Transverse colon (tissue), 4 donors: Measurements from ENCODE around the gene PIK3AP1.

Source experiments
- CTCF ChIP-seq, 5 experiments: fragments of 200-600 bp in 3 of 5; fragments of 450-650 bp in 2 of 5; sonication (generic) in 3 of 5; IDR thresholded peaks; 1 replicate in 2 of 5; 2 replicates in 3 of 5; pipeline ENCODE4 v1.5.1; 2016 to 2017; ENCODE audit warnings: antibody characterized with exemption in 5 of 5, inconsistent platforms in 3 of 5, mild to moderate bottlenecking in 2 of 5, moderate library complexity in 1 of 5
- POLR2A ChIP-seq: fragments of 450-650 bp; IDR thresholded peaks from one replicate; pipeline ENCODE4 v1.6.1; 2016; ENCODE audit warnings: antibody characterized with exemption, mild to moderate bottlenecking, moderate library complexity
- POLR2AphosphoS5 ChIP-seq, 3 donors: sonication (generic); formaldehyde crosslinking; IDR thresholded peaks; one replicate each; pipeline ENCODE4 v1.6.1; 2016; ENCODE audit warnings: antibody characterized with exemption in 3 of 3

DNA sequence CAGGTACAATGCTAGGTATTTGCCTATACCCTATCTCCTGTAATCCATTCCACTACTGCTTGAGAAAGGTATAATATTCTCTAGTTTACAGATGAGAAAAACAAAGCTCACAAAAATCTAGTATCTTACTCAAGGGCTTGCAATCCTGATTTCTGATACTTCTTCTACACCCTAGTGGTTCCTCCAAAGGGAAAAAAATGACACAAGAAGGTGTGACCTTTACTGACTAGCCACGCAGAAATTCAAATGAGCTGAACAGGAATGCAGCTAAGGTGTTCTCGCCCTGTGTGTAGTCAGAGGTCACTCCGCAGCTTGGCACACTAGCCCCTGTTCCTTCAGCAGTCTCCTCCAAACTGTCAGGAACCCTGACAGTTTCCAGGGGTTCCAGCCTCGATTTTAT is 74.0 kb downstream of the PIK3AP1 start:
- TF ChIP-seq CTCF (IDR thresholded peaks at IDR 0.05) (no peak), POLR2A (no peak), POLR2AphosphoS5 (IDR thresholded peaks at IDR 0.05) (no peak)
